Mononuclear cell (primary cell): ENCODE measurements around the gene PTGS2. TPM values are rescaled to one million over a fixed set of nuclear protein-coding genes. Genes with fewer than 3 reads are reported as not detected.
"Not testable (repeated sequence)": the region's sequence is repeated elsewhere in the genome, so short reads cannot be mapped to it uniquely, and the experiment has no call there.

Source experiments
- H3K27me3 ChIP-seq: 2 replicates; pipeline ENCODE4 v1.6.0; 2011; ENCODE audit warnings: low read length, control low read depth; ENCODE audit not compliant: insufficient read depth
- H3K4me1 ChIP-seq: 2 replicates; pipeline ENCODE4 v1.5.1; 2011; ENCODE audit warnings: mild to moderate bottlenecking, low read length, control low read depth; ENCODE audit not compliant: insufficient read depth
- H3K4me3 ChIP-seq: 2 replicates; pipeline ENCODE4 v1.5.1; 2011; ENCODE audit warnings: mild to moderate bottlenecking, low read length, moderate library complexity
- H3K9me3 ChIP-seq: 2 replicates; pipeline ENCODE4 v1.5.1; 2011; ENCODE audit warnings: low read depth, mild to moderate bottlenecking, control low read depth, low read length
- total RNA-seq: library from RNA; depleted of rRNA; stranded (reverse); fragments of >200 nt; gene quantifications from one replicate; pipeline ENCODE4 v1.2.3, GENCODE V29; 2012

The PTGS2 gene
- total RNA-seq, 1 donor = 446 TPM

DNA sequence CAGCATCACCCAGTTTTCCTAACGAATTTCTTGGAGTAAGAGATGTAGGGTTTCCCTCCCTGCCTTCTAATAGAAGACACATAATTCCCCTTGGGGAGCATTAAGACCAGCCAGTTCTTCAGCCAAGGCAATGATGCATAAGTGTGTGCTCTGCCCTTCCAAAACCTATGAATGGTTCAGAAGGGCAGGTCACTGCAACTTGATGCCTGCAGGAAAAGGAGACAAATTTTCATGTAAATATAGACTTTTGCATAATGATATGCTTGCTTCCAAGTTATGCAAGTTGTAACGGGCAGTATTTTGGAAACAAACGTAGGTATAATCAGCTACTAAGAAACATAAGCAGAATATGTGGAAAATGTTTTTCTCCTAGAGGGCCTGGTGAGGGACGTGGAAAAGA lies 31.6 kb downstream of the PTGS2 start:
- H3K4me1 ChIP-seq = peaks cover 15% of the 10 kb centered on the region
- H3K27me3 ChIP-seq = no peaks in the 10 kb centered on the region
- no peaks in the 10 kb centered on the region for H3K9me3 ChIP-seq
- H3K4me3 ChIP-seq = no peak overlapping the region

DNA sequence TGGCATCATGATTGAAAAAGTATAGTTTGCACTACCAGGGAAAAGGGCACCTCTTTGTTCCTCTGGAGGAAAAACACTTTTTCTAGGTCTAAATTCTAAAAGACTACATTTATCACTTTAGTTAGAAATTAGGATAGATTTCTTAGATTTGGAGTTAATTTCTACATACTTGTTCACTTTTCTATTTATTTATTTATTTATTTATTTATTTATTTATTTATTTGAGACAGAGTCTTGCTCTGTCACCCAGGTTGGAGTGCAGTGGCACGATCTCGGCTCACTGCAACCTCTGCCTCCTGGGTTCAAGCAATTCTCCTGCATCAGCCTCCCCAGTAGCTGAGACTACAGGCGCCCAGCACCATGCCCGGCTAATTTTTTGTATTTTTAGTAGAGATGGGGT lies 32.2 kb downstream of the PTGS2 start:
- H3K27me3 ChIP-seq, H3K4me3 ChIP-seq, H3K9me3 ChIP-seq: not testable (repeated sequence)
- peaks cover 12% of the 10 kb centered on the region for H3K4me1 ChIP-seq

DNA sequence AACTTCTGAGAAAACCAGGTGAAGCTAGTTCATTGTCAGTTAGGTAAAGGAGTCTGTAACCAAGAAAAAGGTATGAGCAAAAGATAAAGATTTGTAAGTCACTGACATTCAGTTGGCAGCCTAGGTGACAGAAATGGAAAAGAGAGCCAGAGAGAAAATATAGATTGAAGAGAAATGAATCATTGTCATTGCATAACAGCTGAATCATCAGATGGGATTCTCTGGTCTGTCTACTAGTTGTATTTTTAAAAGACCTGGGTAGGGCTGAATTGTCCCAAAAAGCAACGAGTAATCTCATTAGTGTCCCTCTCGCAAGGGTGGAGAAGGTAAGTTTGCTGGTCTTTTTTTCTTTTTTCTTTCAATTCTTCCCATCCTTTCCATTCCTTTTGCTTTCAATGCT lies 36.6 kb downstream of the PTGS2 start:
- no peaks in the 10 kb centered on the region for H3K27me3 ChIP-seq
- peaks cover 8% of the 10 kb centered on the region for H3K4me1 ChIP-seq
- H3K4me3 ChIP-seq = no peak overlapping the region
- H3K9me3 ChIP-seq = no peaks in the 10 kb centered on the region

DNA sequence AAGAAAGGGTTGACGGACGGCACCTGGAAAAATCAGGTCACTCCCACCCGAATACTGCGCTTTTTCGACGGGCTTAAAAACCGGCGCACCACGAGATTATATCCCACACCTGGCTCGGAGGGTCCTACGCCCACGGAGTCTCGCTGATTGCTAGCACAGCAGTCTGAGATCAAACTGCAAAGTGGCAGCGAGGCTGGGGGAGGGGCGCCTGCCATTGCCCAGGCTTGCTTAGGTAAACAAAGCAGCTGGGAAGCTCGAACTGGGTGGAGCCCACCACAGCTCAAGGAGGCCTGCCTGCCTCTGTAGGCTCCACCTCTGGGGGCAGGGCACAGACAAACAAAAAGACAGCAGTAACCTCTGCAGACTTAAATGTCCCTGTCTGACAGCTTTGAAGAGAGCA lies 42.7 kb downstream of the PTGS2 start:
- H3K4me3 ChIP-seq, H3K27me3 ChIP-seq, H3K9me3 ChIP-seq: not testable (repeated sequence)
- peaks cover 10% of the 10 kb centered on the region for H3K4me1 ChIP-seq

DNA sequence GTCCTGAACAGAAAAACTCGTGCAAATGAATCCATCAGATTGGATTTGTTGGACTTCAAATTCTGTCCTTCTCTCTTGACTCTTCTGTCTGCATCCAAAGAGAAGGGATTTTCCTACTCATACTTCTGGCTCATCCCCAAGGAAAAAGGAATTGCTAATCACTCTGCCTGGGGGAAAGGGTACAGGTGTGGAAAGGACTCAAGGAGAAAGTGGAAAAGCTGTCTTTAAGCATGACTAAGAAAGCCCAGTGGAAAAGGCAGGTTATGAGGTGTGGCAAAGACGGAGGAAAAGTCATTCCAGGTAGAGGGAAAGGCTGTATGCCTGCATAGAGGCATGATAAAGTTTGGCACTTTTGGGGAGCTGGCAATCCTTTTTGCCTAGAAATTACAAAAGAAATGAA lies 43.4 kb downstream of the PTGS2 start:
- no peaks in the 10 kb centered on the region for H3K9me3 ChIP-seq
- peaks cover 13% of the 10 kb centered on the region for H3K4me1 ChIP-seq
- no peak overlapping the region for H3K4me3 ChIP-seq
- H3K27me3 ChIP-seq = no peaks in the 10 kb centered on the region

DNA sequence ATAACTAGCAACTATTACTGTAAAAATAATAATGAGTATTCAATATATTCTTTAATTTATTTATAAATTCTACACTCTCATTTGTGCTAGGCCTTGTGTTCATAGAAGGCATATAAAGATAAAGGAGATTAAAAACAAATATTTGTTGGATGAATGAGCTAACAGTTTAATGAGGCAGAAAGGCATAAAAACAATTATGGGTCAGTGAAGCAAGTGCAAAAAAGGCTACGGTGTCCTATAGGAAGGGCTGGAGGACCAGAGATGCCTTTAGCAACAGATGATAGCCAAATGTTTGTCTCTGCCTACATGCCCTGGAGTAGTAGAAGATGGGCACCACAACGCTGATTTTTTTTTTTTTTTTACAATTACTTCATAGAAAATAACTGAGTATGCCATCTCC lies 45.7 kb downstream of the PTGS2 start:
- Histone ChIP-seq H3K9me3 (no peaks in the 10 kb centered on the region), H3K4me3 (no peak overlapping the region), H3K4me1 (peaks cover 13% of the 10 kb centered on the region), H3K27me3 (no peaks in the 10 kb centered on the region)

DNA sequence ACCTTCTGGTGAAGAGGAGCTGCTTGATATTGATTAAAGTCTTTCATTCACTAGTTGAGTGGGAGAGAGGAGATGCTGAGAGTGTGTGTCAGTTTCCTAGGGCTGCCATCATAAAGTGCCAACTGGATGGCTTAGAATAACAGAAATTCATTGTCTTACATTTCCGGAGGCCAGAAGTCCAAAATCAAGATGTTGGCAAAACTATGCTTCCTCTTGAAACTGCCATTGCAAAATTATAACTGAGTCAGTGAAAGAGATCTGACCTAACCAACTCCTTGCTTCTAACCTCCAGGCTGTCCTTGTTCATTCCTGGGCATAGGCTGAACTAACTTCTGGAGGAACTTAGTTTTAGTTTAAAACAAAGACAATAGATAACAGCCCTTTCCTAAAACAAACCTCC lies 47.1 kb downstream of the PTGS2 start:
- Histone ChIP-seq H3K4me3 (no peak overlapping the region), H3K27me3 (no peaks in the 10 kb centered on the region), H3K9me3 (no peaks in the 10 kb centered on the region), H3K4me1 (peaks cover 13% of the 10 kb centered on the region)

DNA sequence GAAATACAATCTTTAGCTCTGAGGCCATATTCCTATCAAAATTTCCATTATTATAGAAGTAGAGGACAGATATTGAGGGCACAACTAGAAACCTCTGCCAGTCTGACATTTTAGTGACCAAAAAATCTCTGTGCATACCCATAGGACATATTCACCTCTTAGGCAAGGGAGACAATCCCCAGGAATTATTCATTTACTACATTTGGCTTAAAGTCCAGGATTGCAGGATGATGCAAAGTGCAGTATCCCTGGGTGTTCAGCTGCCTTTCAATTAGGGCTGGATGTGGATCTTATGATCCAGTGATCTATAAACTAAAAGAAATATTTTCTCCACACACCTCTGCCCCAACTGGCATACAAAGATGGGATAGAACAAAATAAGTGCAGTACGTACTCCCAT lies 50.9 kb downstream of the PTGS2 start:
- H3K27me3 ChIP-seq = no peaks in the 10 kb centered on the region
- H3K4me1 ChIP-seq = peaks cover 13% of the 10 kb centered on the region

GRCh38 chr1:186628910-186629309 lies 51.3 kb downstream of the PTGS2 start:
- Histone ChIP-seq H3K4me1 (peaks cover 12% of the 10 kb centered on the region), H3K27me3 (no peaks in the 10 kb centered on the region), H3K4me3 (no peak overlapping the region), H3K9me3 (no peaks in the 10 kb centered on the region)

More for the DNA sequence above, 50.9 kb downstream of the PTGS2 start:
- Histone ChIP-seq H3K9me3 (no peaks in the 10 kb centered on the region), H3K4me3 (no peak overlapping the region)

- Histone ChIP-seq H3K4me1 (peaks cover 8% of the 10 kb centered on the region), H3K4me3 (no peak overlapping the region), H3K9me3 (no peaks in the 10 kb centered on the region), H3K27me3 (no peaks in the 10 kb centered on the region)
These were observed 53.2 kb downstream of the PTGS2 start for GRCh38 chr1:186627019-186627418.

DNA sequence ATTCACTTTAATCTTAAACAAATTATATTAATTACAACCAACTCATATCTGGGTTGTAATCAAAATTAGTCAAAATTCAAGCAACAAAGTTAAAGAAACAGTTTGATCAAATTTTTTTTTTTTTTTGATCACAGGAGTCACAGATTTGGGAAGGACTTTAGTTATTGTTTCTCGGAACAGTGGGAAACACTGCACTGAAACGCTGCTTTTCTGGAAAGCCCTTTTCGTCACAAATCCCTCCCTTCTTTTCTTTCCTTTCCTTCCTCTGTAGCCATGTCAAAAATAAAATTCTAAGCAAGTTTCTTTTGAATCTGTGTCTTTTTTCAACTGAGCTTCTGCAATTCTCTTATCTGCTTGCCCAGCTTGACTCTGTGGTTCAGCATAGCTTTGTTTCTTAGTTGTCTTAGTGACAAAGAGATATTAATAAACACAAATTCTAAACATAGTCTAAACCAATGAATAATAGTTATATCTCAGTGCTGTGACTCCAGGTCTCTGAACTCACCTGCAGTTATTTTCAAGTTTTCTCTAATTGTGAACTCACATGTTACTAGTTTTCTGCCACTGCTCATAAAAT lies 53.8 kb downstream of the PTGS2 start:
- Histone ChIP-seq H3K4me3 (no peak overlapping the region), H3K9me3 (no peaks in the 10 kb centered on the region), H3K27me3 (no peaks in the 10 kb centered on the region), H3K4me1 (peaks cover 11% of the 10 kb centered on the region)

GRCh38 chr1:186623551-186623950 lies 56.7 kb downstream of the PTGS2 start:
- Histone ChIP-seq H3K4me3 (no peak overlapping the region), H3K9me3 (no peaks in the 10 kb centered on the region), H3K4me1 (peaks cover 34% of the 10 kb centered on the region), H3K27me3 (no peaks in the 10 kb centered on the region)

Other genes starting within 250 kb of the PTGS2 start
- gene PDC, start 219.3 kb downstream of the PTGS2 start, total RNA-seq = not detected
- gene PLA2G4A, start 148.5 kb upstream of the PTGS2 start, total RNA-seq = 2.2 TPM